HEK293 (cell line): ENCODE measurements around the gene GANAB.

ENCODE experiments used
- CTCF ChIA-PET: fragments of 350-600 bp; formaldehyde crosslinking; extraction: SDS; loops from one replicate; lab custom pipeline; 2021; ENCODE audit warnings: antibody characterized with exemption; lab: Yijun Ruan, JAX
- POLR2A ChIA-PET: fragments of 300-600 bp; formaldehyde crosslinking; extraction: SDS; loops from one replicate; lab custom pipeline; 2020; ENCODE audit warnings: antibody characterized with exemption, inconsistent platforms; lab: Yijun Ruan, JAX
- H3K27ac ChIP-seq: fragments of 200-500 bp; sonication (Bioruptor generic); 2 replicates; pipeline ENCODE4 v1.5.1; 2014; ENCODE audit warnings: low read depth, low read length, control low read depth, inconsistent platforms; ENCODE audit errors: extremely low read depth
- H3K36me3 ChIP-seq, 2 experiments: fragments of 200-500 bp in 1 of 2; sonication (Bioruptor generic) in 1 of 2; 1 replicate in 1 of 2; 2 replicates in 1 of 2; pipeline ENCODE4 v1.5.1; 2014 to 2017; ENCODE audit warnings: inconsistent platforms in 2 of 2, low read length in 2 of 2; ENCODE audit not compliant: control insufficient read depth in 2 of 2, insufficient read depth in 1 of 2
- H3K4me1 ChIP-seq: fragments of 200-500 bp; sonication (Bioruptor generic); 2 replicates; pipeline ENCODE4 v1.5.1; 2014; ENCODE audit warnings: mild to moderate bottlenecking, low read length, inconsistent platforms; ENCODE audit not compliant: control insufficient read depth, insufficient read depth
- H3K4me3 ChIP-seq: 2 replicates; pipeline ENCODE4 v1.5.1; 2011; ENCODE audit warnings: low read depth, mild to moderate bottlenecking, control low read depth, low read length, moderate library complexity
- H3K9me3 ChIP-seq: fragments of 200-500 bp; sonication (Bioruptor generic); 2 replicates; pipeline ENCODE4 v1.5.1; 2014; ENCODE audit warnings: low read depth, low read length, inconsistent platforms; ENCODE audit not compliant: control insufficient read depth, insufficient read depth
- BCL6B ChIP-seq: fragments of 450-650 bp; formaldehyde crosslinking; IDR thresholded peaks from 2 replicates; pipeline ENCODE4 v1.5.1; 2017; ENCODE audit warnings: missing biosample characterization, missing genetic modification characterization
- HOXA7 ChIP-seq: sonication (generic); formaldehyde crosslinking; IDR thresholded peaks from 2 replicates; pipeline ENCODE4 v1.8.1; 2022; ENCODE audit warnings: missing genetic modification reagents, borderline replicate concordance
- KLF16 ChIP-seq: fragments of 450-650 bp; formaldehyde crosslinking; IDR thresholded peaks from 2 replicates; pipeline ENCODE4 v1.5.1; 2017; ENCODE audit warnings: missing biosample characterization, missing genetic modification characterization
- TSHZ1 ChIP-seq: fragments of 450-650 bp; formaldehyde crosslinking; IDR thresholded peaks from 2 replicates; pipeline ENCODE4 v1.5.1; 2016; ENCODE audit warnings: missing biosample characterization, missing genetic modification characterization, borderline replicate concordance
- YY2 ChIP-seq: fragments of 450-650 bp; formaldehyde crosslinking; IDR thresholded peaks from 2 replicates; pipeline ENCODE4 v1.5.1; 2016; ENCODE audit warnings: missing biosample characterization, missing genetic modification characterization
- ZBTB44 ChIP-seq: fragments of 450-650 bp; IDR thresholded peaks from 2 replicates; pipeline ENCODE4 v1.5.1; 2018; ENCODE audit warnings: missing biosample characterization, mild to moderate bottlenecking, missing genetic modification characterization
- ZBTB8A ChIP-seq: fragments of 450-650 bp; formaldehyde crosslinking; IDR thresholded peaks from 2 replicates; pipeline ENCODE4 v1.5.1; 2016; ENCODE audit warnings: missing biosample characterization, missing genetic modification characterization
- ZNF133 ChIP-seq: fragments of 450-650 bp; formaldehyde crosslinking; IDR thresholded peaks from 2 replicates; pipeline ENCODE4 v1.5.1; 2016; ENCODE audit warnings: missing biosample characterization, missing genetic modification characterization
- ZNF169 ChIP-seq: fragments of 450-650 bp; formaldehyde crosslinking; IDR thresholded peaks from 2 replicates; pipeline ENCODE4 v1.5.1; 2016; ENCODE audit warnings: missing biosample characterization, missing genetic modification characterization
- ZNF184 ChIP-seq: fragments of 450-650 bp; IDR thresholded peaks from 2 replicates; pipeline ENCODE4 v1.5.1; 2018; ENCODE audit warnings: missing biosample characterization, mild to moderate bottlenecking, missing genetic modification characterization
- ZNF19 ChIP-seq: fragments of 450-650 bp; formaldehyde crosslinking; IDR thresholded peaks from 2 replicates; pipeline ENCODE4; 2016; ENCODE audit warnings: missing biosample characterization, missing genetic modification characterization, low read depth
- ZNF202 ChIP-seq: fragments of 450-650 bp; formaldehyde crosslinking; IDR thresholded peaks from 2 replicates; pipeline ENCODE4 v1.5.1; 2016; ENCODE audit warnings: missing biosample characterization, missing genetic modification characterization, borderline replicate concordance
- ZNF24 ChIP-seq: fragments of 450-650 bp; formaldehyde crosslinking; IDR thresholded peaks from 2 replicates; pipeline ENCODE4 v1.5.1; 2016; ENCODE audit warnings: missing biosample characterization, missing genetic modification characterization
- ZNF473 ChIP-seq: fragments of 450-650 bp; formaldehyde crosslinking; IDR thresholded peaks from 2 replicates; pipeline ENCODE4 v1.5.1; 2017; ENCODE audit warnings: missing biosample characterization, missing genetic modification characterization
- ZNF488 ChIP-seq: fragments of 450-650 bp; formaldehyde crosslinking; IDR thresholded peaks from 2 replicates; pipeline ENCODE4 v1.5.1; 2016; ENCODE audit warnings: missing biosample characterization, missing genetic modification characterization
- ZNF560 ChIP-seq: fragments of 450-650 bp; formaldehyde crosslinking; IDR thresholded peaks from 2 replicates; pipeline ENCODE4 v1.5.1; 2017; ENCODE audit warnings: missing biosample characterization, missing genetic modification characterization, borderline replicate concordance
- ZNF600 ChIP-seq: fragments of 450-650 bp; formaldehyde crosslinking; IDR thresholded peaks from 2 replicates; pipeline ENCODE4 v1.5.1; 2016; ENCODE audit warnings: missing biosample characterization, missing genetic modification characterization
- ZNF654 ChIP-seq: fragments of 450-650 bp; formaldehyde crosslinking; IDR thresholded peaks from 2 replicates; pipeline ENCODE4 v1.5.1; 2016; ENCODE audit warnings: low read depth, missing biosample characterization, missing genetic modification characterization
- ZNF660 ChIP-seq: fragments of 450-650 bp; IDR thresholded peaks from 2 replicates; pipeline ENCODE4 v1.5.1; 2018; ENCODE audit warnings: missing biosample characterization, mild to moderate bottlenecking, missing genetic modification characterization
- ZNF704 ChIP-seq: fragments of 450-650 bp; formaldehyde crosslinking; IDR thresholded peaks from 2 replicates; pipeline ENCODE4 v1.5.1; 2016; ENCODE audit warnings: missing biosample characterization, missing genetic modification characterization
- ZNF768 ChIP-seq: fragments of 450-650 bp; formaldehyde crosslinking; IDR thresholded peaks from 2 replicates; pipeline ENCODE4 v1.5.1; 2018; ENCODE audit warnings: missing biosample characterization, mild to moderate bottlenecking, missing genetic modification characterization

Gene GANAB

GRCh38 chr11:62648967-62649364 lies 2.6 kb upstream of the GANAB start:
- H3K4me1 ChIP-seq: peaks cover 3% of the 10 kb centered on the region; the same call in 1 of the 2 replicates
- CTCF ChIA-PET: interaction anchor here (0.9 to 1.3 kb wide), 3 partner anchors 16 to 138 kb away, joined by 3 to 4 read pairs (median 3); partner anchors contain the start of genes C11orf98 and CSKMT
- no peak overlapping the region for H3K4me3 ChIP-seq
- POLR2A ChIA-PET: interaction anchor here (1.2 to 5.9 kb wide), 7 partner anchors 16 to 79 kb away, joined by 3 to 79 read pairs (median 7); partner anchors contain the start of genes C11orf98, CSKMT, HNRNPUL2 and LBHD1
- H3K9me3 ChIP-seq: no peaks in the 10 kb centered on the region
- H3K27ac ChIP-seq: no peak overlapping the region
- TF ChIP-seq ZNF768 (tag by site-specific recombination): no peak
- no peak for TF ChIP-seq ZNF169
- no peak for TF ChIP-seq ZNF133 (tag by site-specific recombination)
- no peak for TF ChIP-seq TSHZ1 (tag by site-specific recombination)
- no peak for TF ChIP-seq ZNF488 (tag by site-specific recombination)
- no peak for TF ChIP-seq ZNF473
- no peak for TF ChIP-seq YY2 (tag by site-specific recombination)
- no peak for TF ChIP-seq HOXA7 (CRISPR knock-in tag)
- no peak for TF ChIP-seq ZNF654 (tag by site-specific recombination)
- peaks cover 3 to 43% of the 10 kb centered on the region in 2 experiments; a peak in 2 of 3 replicates for H3K36me3 ChIP-seq

- H3K9me3 ChIP-seq: no peaks in the 10 kb centered on the region
- peaks cover 3% of the 10 kb centered on the region; the same call in 1 of the 2 replicates for H3K4me1 ChIP-seq
- POLR2A ChIA-PET: interaction anchor here (1.0 to 5.9 kb wide), 10 partner anchors 12 to 233 kb away, joined by 3 to 79 read pairs (median 4); partner anchors contain the start of genes C11orf98, CSKMT, HNRNPUL2 and LBHD1
- H3K4me3 ChIP-seq: no peak overlapping the region
- H3K36me3 ChIP-seq: peaks cover 5 to 49% of the 10 kb centered on the region in 2 experiments; a peak in 2 of 3 replicates
- no peak overlapping the region for H3K27ac ChIP-seq
- CTCF ChIA-PET: interaction anchor here (0.9 to 1.3 kb wide), 4 partner anchors 17 to 254 kb away, joined by 3 to 4 read pairs (median 4); partner anchors contain the start of genes C11orf98 and CSKMT
- TF ChIP-seq ZNF24 (tag by site-specific recombination): no peak
- TF ChIP-seq ZBTB44 (tag by site-specific recombination): no peak
- TF ChIP-seq KLF16 (tag by site-specific recombination): no peak
- no peak for TF ChIP-seq BCL6B
- no peak for TF ChIP-seq ZNF184 (tag by site-specific recombination)
- no peak for TF ChIP-seq ZNF202
- no peak for TF ChIP-seq ZNF600 (tag by site-specific recombination)
- TF ChIP-seq ZNF560 (tag by site-specific recombination): no peak
- TF ChIP-seq ZNF704 (tag by site-specific recombination): no peak
- TF ChIP-seq ZNF660: no peak
- no peak for TF ChIP-seq ZBTB8A (tag by site-specific recombination)
- no peak for TF ChIP-seq ZNF19 (tag by site-specific recombination)
- no peak for TF ChIP-seq TSHZ1 (tag by site-specific recombination)
Observed at GRCh38 chr11:62648185-62648966, 2.0 kb upstream of the GANAB start.
